Uterus (tissue), 2 donors: ENCODE measurements around the gene CAPZB.

Experiments
- POLR2A ChIP-seq, 2 donors: fragments of 450-650 bp; IDR thresholded peaks; one replicate each; pipeline ENCODE4 v1.6.1; 2016; ENCODE audit warnings: antibody characterized with exemption in 2 of 2, mild to moderate bottlenecking in 1 of 2, moderate library complexity in 1 of 2
- TF ChIP-seq, protein P1 (sequence below), 4 experiments: fragments of 200-600 bp in 2 of 4; fragments of 450-650 bp in 2 of 4; sonication (generic) in 2 of 4; IDR thresholded peaks; one replicate each; pipeline ENCODE4 v1.5.1; 2016 to 2019; ENCODE audit warnings: antibody characterized with exemption in 4 of 4, mild to moderate bottlenecking in 2 of 4, moderate library complexity in 1 of 4

- TF ChIP-seq, protein P1, sequence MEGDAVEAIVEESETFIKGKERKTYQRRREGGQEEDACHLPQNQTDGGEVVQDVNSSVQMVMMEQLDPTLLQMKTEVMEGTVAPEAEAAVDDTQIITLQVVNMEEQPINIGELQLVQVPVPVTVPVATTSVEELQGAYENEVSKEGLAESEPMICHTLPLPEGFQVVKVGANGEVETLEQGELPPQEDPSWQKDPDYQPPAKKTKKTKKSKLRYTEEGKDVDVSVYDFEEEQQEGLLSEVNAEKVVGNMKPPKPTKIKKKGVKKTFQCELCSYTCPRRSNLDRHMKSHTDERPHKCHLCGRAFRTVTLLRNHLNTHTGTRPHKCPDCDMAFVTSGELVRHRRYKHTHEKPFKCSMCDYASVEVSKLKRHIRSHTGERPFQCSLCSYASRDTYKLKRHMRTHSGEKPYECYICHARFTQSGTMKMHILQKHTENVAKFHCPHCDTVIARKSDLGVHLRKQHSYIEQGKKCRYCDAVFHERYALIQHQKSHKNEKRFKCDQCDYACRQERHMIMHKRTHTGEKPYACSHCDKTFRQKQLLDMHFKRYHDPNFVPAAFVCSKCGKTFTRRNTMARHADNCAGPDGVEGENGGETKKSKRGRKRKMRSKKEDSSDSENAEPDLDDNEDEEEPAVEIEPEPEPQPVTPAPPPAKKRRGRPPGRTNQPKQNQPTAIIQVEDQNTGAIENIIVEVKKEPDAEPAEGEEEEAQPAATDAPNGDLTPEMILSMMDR (IDR thresholded peaks at IDR 0.05) = no peak
- TF ChIP-seq POLR2A (IDR thresholded peaks at IDR 0.05) = no peak
These were observed 142.3 kb downstream of the CAPZB start for GRCh38 chr1:19342894-19343616.
